ENCODE data around the gene ZHX3. TPM values are rescaled to one million over a fixed set of nuclear protein-coding genes. Genes with fewer than 3 reads are reported as not detected.
A peak's percentile ranks its signal among the peaks of the same experiment; 100 is the strongest.

ZHX3 gene
- total and polyA plus RNA-seq, 3 experiments from 2014 or later, result 12.1 to 15.3 (median 12.7) TPM

DNA sequence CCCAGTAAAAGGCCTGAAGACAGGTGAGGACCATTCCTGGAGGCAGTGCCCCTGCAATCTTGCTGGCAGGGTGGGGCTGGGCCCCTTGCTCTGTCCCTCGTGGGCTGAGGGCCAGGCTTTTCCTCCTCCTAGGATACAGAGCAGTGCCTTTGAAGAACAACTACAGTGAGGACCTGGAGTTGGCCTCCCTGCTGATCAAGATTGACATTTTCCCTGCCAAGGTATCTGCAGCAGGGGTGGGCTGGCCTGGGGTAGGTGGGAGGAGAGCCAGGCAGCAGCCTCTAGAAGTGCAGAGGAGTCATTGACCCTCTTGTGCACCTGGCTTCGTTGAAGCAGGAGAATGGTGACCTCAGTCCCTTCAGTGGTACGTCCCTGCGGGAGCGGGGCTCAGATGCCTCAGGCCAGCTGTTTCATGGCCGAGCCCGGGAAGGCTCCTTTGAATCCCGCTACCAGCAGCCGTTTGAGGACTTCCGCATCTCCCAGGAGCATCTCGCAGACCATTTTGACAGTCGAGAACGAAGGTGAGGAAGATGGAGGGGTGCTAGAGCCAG, 143.7 kb downstream of the ZHX3 start:
- CTCF ChIA-PET, result interaction anchor here (0.9 to 3.6 kb wide), 14 partner anchors 8 to 169 kb away, joined by 3 to 49 read pairs (median 10); partner anchors contain the start of gene LPIN3
- H3K36me3 Mint-ChIP-seq, result peaks cover 0 to 90% (median 22%) of the 10 kb centered on the region in 3 donors
- H3K36me3 ChIP-seq (ENCODE audit: insufficient read depth, low read length), result peaks cover 61% of the 10 kb centered on the region

DNA sequence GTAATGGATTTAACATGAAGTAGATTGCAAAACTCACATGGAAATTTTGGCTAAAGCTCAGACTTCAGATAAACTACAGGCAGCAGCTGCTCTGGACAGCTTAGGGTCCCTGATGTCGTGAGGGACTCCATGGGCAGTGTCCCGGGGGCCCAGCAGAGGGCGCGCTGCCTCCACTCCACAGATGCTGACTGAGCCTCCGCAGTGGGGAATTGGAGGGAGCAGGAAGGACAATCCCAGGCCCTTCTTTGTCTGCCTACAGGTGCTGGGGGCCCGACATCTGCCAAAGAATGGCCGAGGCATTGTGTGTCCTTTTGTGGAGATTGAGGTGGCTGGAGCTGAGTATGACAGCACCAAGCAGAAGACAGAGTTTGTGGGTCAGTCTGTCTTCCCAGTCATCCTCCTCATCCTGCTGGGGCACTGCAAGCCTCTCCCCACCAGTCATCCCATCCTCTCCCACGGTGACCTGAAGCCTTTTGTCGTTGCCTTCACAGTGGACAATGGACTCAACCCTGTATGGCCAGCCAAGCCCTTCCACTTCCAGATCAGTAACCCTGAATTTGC, 144.3 kb downstream of the ZHX3 start:
- Histone ChIP-seq H3K27ac (ENCODE audit: low read depth, low read length) (no peak overlapping the region), H3K4me3 (ENCODE audit: low read length) (no peak overlapping the region), H3K4me1 (ENCODE audit: insufficient read depth, low read length) (no peaks in the 10 kb centered on the region), H3K9me3 (ENCODE audit: low read length) (no peaks in the 10 kb centered on the region), H3K27me3 (ENCODE audit: insufficient read depth, low read length, poor library complexity, severe bottlenecking) (no peaks in the 10 kb centered on the region), H3K36me3 (ENCODE audit: insufficient read depth, low read length) (peaks cover 68% of the 10 kb centered on the region)
- Mint-ChIP-seq H3K27ac (peak overlapping the region; percentile 57 to 98 (median 82)), H3K36me3 (peaks cover 0 to 96% (median 22%) of the 10 kb centered on the region in 3 donors), H3K9me3 (no peaks in the 10 kb centered on the region), H3K4me3 (no peak overlapping the region), H3K4me1 (peaks cover 25 to 32% (median 28%) of the 10 kb centered on the region in 3 donors), H3K27me3 (no peaks in the 10 kb centered on the region)
- ChIA-PET CTCF (interaction anchor here (0.7 to 3.6 kb wide), 21 partner anchors 8 to 210 kb away, joined by 3 to 49 read pairs (median 6); partner anchors contain the start of gene LPIN3), POLR2A (interaction anchor here (0.7 to 1.6 kb wide), 3 partner anchors 31 to 167 kb away, joined by 3 to 5 read pairs (median 5); partner anchors contain the start of gene LPIN3)
- DNase-seq, result peak; percentile 43 to 69 (median 49)

More for the DNA sequence above, 143.7 kb downstream of the ZHX3 start:
- no peaks in the 10 kb centered on the region for H3K9me3 ChIP-seq (ENCODE audit: low read length)
- POLR2A ChIA-PET, result no interaction called here
- no peaks in the 10 kb centered on the region for H3K27me3 Mint-ChIP-seq
- H3K4me1 Mint-ChIP-seq, result peaks cover 25 to 35% (median 28%) of the 10 kb centered on the region in 3 donors
- H3K4me3 ChIP-seq (ENCODE audit: low read length), result no peak overlapping the region
- H3K27ac ChIP-seq (ENCODE audit: low read depth, low read length), result no peak overlapping the region
- no peaks in the 10 kb centered on the region for H3K27me3 ChIP-seq (ENCODE audit: insufficient read depth, low read length, poor library complexity, severe bottlenecking)
- H3K4me1 ChIP-seq (ENCODE audit: insufficient read depth, low read length), result no peaks in the 10 kb centered on the region
- H3K4me3 Mint-ChIP-seq, result no peak overlapping the region
- H3K9me3 Mint-ChIP-seq, result no peaks in the 10 kb centered on the region
- DNase-seq, result no peak
- H3K27ac Mint-ChIP-seq, result peak overlapping the region in 5 of 8 donors; percentile 32 to 98 (median 57)

DNA sequence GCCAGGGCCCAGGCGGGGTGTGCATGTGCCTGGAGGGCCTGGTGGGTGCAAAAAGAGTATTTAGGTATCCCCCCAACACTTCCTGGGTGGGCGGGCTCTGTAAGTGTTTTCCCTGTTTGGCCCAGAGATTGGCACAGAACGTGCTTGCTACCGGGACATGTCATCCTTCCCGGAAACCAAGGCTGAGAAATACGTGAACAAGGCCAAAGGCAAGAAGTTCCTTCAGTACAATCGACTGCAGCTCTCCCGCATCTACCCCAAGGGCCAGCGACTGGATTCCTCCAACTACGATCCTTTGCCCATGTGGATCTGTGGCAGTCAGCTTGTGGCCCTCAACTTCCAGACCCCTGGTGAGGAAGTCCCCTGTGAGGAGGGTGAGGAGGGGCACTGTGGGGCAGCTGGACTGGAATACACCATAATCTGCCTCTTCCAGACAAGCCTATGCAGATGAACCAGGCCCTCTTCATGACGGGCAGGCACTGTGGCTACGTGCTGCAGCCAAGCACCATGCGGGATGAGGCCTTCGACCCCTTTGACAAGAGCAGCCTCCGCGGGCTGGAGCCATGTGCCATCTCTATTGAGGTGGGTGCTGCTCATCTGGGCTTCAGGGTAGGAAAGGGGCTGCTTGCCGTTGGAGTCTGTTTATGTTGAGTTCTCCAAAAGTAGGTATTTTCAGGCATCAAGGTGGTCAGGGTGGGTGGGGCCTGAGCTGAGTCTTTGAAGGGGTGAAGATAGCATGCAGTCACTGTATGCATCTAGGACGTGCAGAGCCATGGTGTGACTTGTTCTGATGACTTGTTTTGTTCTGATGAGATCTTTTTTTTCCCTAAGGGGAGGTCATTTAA, 145.0 kb downstream of the ZHX3 start:
- H3K9me3 Mint-ChIP-seq, result no peaks in the 10 kb centered on the region
- Histone ChIP-seq H3K4me3 (ENCODE audit: low read length) (no peak overlapping the region), H3K27me3 (ENCODE audit: insufficient read depth, low read length, poor library complexity, severe bottlenecking) (no peaks in the 10 kb centered on the region), H3K9me3 (ENCODE audit: low read length) (no peaks in the 10 kb centered on the region), H3K27ac (ENCODE audit: low read depth, low read length) (no peak overlapping the region), H3K4me1 (ENCODE audit: insufficient read depth, low read length) (peaks cover 4% of the 10 kb centered on the region), H3K36me3 (ENCODE audit: insufficient read depth, low read length) (peaks cover 75% of the 10 kb centered on the region)
- DNase-seq, result no peak
- peak overlapping the region; percentile 72 to 98 (median 82) for H3K27ac Mint-ChIP-seq
- POLR2A ChIA-PET, result interaction anchor here (0.7 to 1.6 kb wide), 3 partner anchors 30 to 168 kb away, joined by 3 to 5 read pairs (median 5); partner anchors contain the start of gene LPIN3
- H3K36me3 Mint-ChIP-seq, result peaks cover 0 to 97% (median 22%) of the 10 kb centered on the region in 3 donors
- CTCF ChIA-PET, result interaction anchor here (0.6 to 3.6 kb wide), 23 partner anchors 8 to 209 kb away, joined by 3 to 49 read pairs (median 5); partner anchors contain the start of gene LPIN3
- H3K27me3 Mint-ChIP-seq, result no peaks in the 10 kb centered on the region
- peaks cover 29 to 39% (median 33%) of the 10 kb centered on the region in 3 donors for H3K4me1 Mint-ChIP-seq
- no peak overlapping the region for H3K4me3 Mint-ChIP-seq

DNA sequence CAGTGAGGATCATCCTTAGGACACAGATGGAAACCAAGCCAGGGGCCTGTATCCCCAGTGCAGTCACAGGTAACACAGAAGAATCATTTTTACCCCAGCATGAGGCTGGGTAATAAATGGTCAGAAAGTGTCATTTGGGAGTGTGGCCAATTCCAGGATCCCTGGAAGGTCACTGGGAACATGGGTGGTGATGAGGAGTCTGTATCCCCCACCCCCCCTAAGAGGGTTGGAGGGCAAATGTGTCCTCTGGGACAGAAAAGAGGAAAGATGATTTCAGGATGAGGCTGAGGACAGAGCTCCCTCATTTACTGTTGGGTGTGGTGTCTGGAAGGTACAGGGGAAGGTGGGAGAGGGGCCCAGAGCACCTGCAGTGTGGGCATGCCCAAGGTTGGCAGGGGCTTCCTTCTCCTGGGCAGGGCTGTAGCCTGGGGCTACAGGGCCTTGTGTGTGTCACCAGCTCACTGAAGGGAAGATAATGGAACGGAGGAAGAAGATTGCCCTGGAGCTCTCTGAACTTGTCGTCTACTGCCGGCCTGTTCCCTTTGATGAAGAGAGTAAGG, 145.7 kb downstream of the ZHX3 start:
- peaks cover 36 to 46% (median 40%) of the 10 kb centered on the region in 3 donors for H3K4me1 Mint-ChIP-seq
- Histone ChIP-seq H3K27me3 (ENCODE audit: insufficient read depth, low read length, poor library complexity, severe bottlenecking) (no peaks in the 10 kb centered on the region), H3K27ac (ENCODE audit: low read depth, low read length) (no peak overlapping the region), H3K4me1 (ENCODE audit: insufficient read depth, low read length) (peaks cover 9% of the 10 kb centered on the region), H3K36me3 (ENCODE audit: insufficient read depth, low read length) (peaks cover 82% of the 10 kb centered on the region), H3K9me3 (ENCODE audit: low read length) (no peaks in the 10 kb centered on the region), H3K4me3 (ENCODE audit: low read length) (no peak overlapping the region)
- H3K4me3 Mint-ChIP-seq, result no peak overlapping the region
- no peaks in the 10 kb centered on the region for H3K27me3 Mint-ChIP-seq
- peak overlapping the region; percentile 8 to 98 (median 85) for H3K27ac Mint-ChIP-seq
- no peak for DNase-seq
- CTCF ChIA-PET, result interaction anchor here (0.9 to 3.6 kb wide), 9 partner anchors 9 to 169 kb away, joined by 3 to 49 read pairs (median 20); partner anchors contain the start of gene LPIN3
- H3K36me3 Mint-ChIP-seq, result peaks cover 4 to 99% (median 25%) of the 10 kb centered on the region in 3 donors
- POLR2A ChIA-PET, result interaction anchor here (1.6 kb wide), 1 partner anchor 30 kb away, joined by 5 read pairs; no protein-coding TSS in a partner anchor
- no peaks in the 10 kb centered on the region for H3K9me3 Mint-ChIP-seq

DNA sequence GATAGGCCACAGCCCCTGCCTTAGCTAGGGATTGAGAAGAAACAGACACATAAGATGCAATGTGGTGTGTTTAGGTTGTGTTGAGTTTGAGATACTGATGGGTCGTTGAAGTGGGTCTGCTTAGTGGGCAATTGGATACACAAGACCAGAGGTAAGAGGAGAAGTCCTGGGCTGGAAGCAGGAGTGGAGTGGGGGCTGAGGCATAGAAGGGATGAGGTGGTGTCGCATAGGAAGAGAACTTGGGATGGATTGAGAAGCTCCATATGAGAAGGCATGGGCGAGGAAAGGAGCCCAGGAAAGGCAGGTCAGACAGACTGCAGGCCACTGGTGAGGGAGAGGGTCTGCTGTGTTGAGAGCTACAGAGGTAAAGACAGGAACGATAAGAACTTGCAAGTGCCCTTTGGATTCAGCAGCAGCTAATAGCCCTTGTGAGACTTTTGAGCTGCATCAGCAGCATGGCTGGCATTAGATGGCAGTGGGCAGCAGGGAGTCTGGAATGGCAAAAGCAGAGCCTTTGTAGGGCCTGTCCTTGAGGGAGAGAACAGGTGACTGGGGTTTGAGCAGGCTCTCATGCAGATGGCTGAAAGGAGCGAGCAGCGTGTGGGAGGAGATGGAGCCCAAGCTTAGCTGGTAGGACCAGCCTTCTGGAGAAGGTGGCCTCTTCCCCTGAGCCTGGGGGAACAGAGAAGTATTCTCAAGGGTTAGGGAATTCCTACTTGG, 147.0 kb downstream of the ZHX3 start:
- POLR2A ChIA-PET, result interaction anchor here (0.7 to 1.2 kb wide), 2 partner anchors 16 to 35 kb away, joined by 3 to 7 read pairs; no protein-coding TSS in a partner anchor
- H3K27me3 ChIP-seq (ENCODE audit: insufficient read depth, low read length, poor library complexity, severe bottlenecking), result no peaks in the 10 kb centered on the region
- Mint-ChIP-seq H3K4me3 (no peak overlapping the region), H3K9me3 (no peaks in the 10 kb centered on the region), H3K36me3 (peaks cover 8 to 99% (median 27%) of the 10 kb centered on the region in 3 donors), H3K27ac (peak overlapping the region; percentile 44 to 98 (median 79)), H3K4me1 (peaks cover 39 to 48% (median 47%) of the 10 kb centered on the region in 3 donors), H3K27me3 (no peaks in the 10 kb centered on the region)
- DNase-seq, result no peak
- CTCF ChIA-PET, result interaction anchor here (2.3 to 4.8 kb wide), 2 partner anchors 13 to 35 kb away, joined by 10 to 23 read pairs; no protein-coding TSS in a partner anchor
- peaks cover 94% of the 10 kb centered on the region for H3K36me3 ChIP-seq (ENCODE audit: insufficient read depth, low read length)
- H3K27ac ChIP-seq (ENCODE audit: low read depth, low read length), result no peak overlapping the region
- H3K9me3 ChIP-seq (ENCODE audit: low read length), result no peaks in the 10 kb centered on the region
- peaks cover 14% of the 10 kb centered on the region for H3K4me1 ChIP-seq (ENCODE audit: insufficient read depth, low read length)
- H3K4me3 ChIP-seq (ENCODE audit: low read length), result no peak overlapping the region

DNA sequence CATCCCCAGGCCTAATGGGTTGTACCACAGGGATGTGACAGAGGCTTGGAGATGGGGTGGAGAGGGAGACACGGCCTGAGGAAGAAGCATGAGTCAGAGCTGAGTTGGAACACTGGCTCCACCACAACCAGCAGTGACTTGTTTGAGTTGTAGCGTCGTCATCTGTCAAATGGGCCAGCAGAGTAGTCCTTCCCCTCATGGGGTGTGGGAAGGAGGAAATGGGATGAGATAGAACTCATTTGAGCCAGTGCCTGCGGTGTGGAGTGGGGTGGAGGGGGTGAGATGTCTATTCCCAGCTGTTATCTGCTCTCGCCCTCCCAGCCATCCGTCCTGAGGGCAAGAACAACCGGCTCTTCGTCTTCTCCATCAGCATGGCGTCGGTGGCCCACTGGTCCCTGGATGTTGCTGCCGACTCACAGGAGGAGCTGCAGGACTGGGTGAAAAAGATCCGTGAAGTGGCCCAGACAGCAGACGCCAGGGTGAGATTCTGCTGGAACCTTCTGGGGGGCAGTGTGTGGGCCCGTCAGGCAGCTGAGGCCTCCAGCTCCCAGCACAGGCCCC, 147.7 kb downstream of the ZHX3 start:
- ChIA-PET POLR2A (interaction anchor here (1.2 kb wide), 1 partner anchor 34 kb away, joined by 3 read pairs; no protein-coding TSS in a partner anchor), CTCF (interaction anchor here (2.3 to 4.8 kb wide), 2 partner anchors 12 to 35 kb away, joined by 10 to 23 read pairs; no protein-coding TSS in a partner anchor)
- Mint-ChIP-seq H3K9me3 (no peaks in the 10 kb centered on the region), H3K4me1 (peaks cover 39 to 52% (median 46%) of the 10 kb centered on the region in 3 donors), H3K36me3 (peaks cover 9 to 99% (median 28%) of the 10 kb centered on the region in 3 donors), H3K4me3 (no peak overlapping the region), H3K27me3 (no peaks in the 10 kb centered on the region), H3K27ac (peak overlapping the region in 6 of 8 donors; percentile 39 to 70 (median 53))
- H3K27me3 ChIP-seq (ENCODE audit: insufficient read depth, low read length, poor library complexity, severe bottlenecking), result no peaks in the 10 kb centered on the region
- no peak overlapping the region for H3K27ac ChIP-seq (ENCODE audit: low read depth, low read length)
- peaks cover 14% of the 10 kb centered on the region for H3K4me1 ChIP-seq (ENCODE audit: insufficient read depth, low read length)
- H3K9me3 ChIP-seq (ENCODE audit: low read length), result no peaks in the 10 kb centered on the region
- DNase-seq, result peak in 1 of 5 donors; percentile 29
- no peak overlapping the region for H3K4me3 ChIP-seq (ENCODE audit: low read length)
- peaks cover 97% of the 10 kb centered on the region for H3K36me3 ChIP-seq (ENCODE audit: insufficient read depth, low read length)

All from CD8-positive, alpha-beta memory T cell (primary cell).